Motor neuron (in vitro differentiated cells): ENCODE data around the gene LOXL1. TPM values are rescaled to one million over a fixed set of nuclear protein-coding genes. Genes with fewer than 3 reads are reported as not detected.

ENCODE experiments used
- ATAC-seq, 8 experiments: fragments of 200-7000 bp; cut with Tn5 transposase; replicated peaks in 6 of 8; 2 replicates each; pipeline ENCODE4 v1.8.0; 2021; ENCODE audit warnings: mild to moderate bottlenecking in 8 of 8, moderate library complexity in 8 of 8
- H3K27ac ChIP-seq, 2 donors: fragments of 250-450 bp; sonication (Bioruptor Pico); 2 replicates each; pipeline ENCODE4 v1.9.0; 2021; ENCODE audit warnings: antibody characterized with exemption in 2 of 2, mild to moderate bottlenecking in 2 of 2, moderate library complexity in 1 of 2
- H3K4me1 ChIP-seq, 2 donors: fragments of 250-450 bp; sonication (Bioruptor Pico); replicated peaks in 1 of 2; 2 replicates each; pipeline ENCODE4 v1.6.1; 2021; ENCODE audit warnings: antibody characterized with exemption in 2 of 2, mild to moderate bottlenecking in 2 of 2, moderate library complexity in 1 of 2
- H3K4me3 ChIP-seq, 5 donors: fragments of 250-450 bp; sonication (Bioruptor Pico); 2 replicates each; pipeline ENCODE4 v1.9.0; 2021; ENCODE audit warnings: antibody characterized with exemption in 5 of 5, mild to moderate bottlenecking in 5 of 5, moderate library complexity in 4 of 5
- WGBS, 10 experiments: fragments of 450-650 bp; shearing (Covaris generic); methylation state at CpG; one replicate each; pipeline ENCODE4 v1.0.0; 2022; 5-methylcytosine and 5-hydroxymethylcytosine counted together
- in situ Hi-C, 9 experiments: fragments of 400-800 bp; cut with MboI; loops; one replicate each; pipeline ENCODE4 v1.15.0; 2021; ENCODE audit warnings: low sequenced_read_pairs in 9 of 9, low pct_unique_long_range_greater_than_20kb in 2 of 9; ENCODE audit not compliant: unreplicated experiment in 9 of 9
- total RNA-seq, 8 experiments: library from RNA; unstranded; fragments of 300-600 nt; gene quantifications; 2 replicates each; pipeline versions ENCODE4 v1.2.3 to v1.2.4, GENCODE V29; 2022

Gene LOXL1, protein sequence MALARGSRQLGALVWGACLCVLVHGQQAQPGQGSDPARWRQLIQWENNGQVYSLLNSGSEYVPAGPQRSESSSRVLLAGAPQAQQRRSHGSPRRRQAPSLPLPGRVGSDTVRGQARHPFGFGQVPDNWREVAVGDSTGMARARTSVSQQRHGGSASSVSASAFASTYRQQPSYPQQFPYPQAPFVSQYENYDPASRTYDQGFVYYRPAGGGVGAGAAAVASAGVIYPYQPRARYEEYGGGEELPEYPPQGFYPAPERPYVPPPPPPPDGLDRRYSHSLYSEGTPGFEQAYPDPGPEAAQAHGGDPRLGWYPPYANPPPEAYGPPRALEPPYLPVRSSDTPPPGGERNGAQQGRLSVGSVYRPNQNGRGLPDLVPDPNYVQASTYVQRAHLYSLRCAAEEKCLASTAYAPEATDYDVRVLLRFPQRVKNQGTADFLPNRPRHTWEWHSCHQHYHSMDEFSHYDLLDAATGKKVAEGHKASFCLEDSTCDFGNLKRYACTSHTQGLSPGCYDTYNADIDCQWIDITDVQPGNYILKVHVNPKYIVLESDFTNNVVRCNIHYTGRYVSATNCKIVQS
- total RNA-seq, result 10 to 100 TPM in 6 of 8 experiments, 1 to 10 TPM in 2; 4.9 to 35.4 (median 15.0) TPM

DNA sequence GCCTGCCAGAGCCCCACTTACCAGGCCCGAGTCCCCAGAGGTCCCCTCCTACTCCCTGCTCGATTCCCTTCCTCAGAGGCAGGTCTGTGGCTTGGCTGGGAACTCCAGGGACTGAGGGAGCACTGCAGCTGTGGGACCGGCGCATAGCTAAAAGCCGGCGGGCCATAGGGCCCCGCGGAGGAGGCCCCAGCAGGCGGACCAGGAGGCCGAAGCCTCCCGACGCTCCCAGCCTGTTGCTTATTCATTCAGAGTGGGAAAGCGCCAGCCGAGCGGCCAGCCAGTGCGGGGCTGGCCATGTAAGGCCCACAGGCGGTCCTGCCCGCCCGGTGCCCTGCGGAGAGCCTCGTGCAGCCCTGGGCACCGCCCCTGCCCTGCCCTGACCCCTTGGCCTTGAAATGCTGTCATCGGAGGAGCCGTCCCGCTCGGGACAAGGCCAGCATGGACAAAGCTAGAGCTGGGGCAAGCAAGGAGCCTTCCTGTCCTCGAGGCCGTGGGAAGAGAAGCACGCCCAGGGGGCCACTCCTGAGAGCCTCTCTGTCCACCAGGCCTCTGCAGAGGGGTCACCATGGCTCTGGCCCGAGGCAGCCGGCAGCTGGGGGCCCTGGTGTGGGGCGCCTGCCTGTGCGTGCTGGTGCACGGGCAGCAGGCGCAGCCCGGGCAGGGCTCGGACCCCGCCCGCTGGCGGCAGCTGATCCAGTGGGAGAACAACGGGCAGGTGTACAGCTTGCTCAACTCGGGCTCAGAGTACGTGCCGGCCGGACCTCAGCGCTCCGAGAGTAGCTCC is at the start of gene LOXL1:
Gene LOXL1 (plus strand): TSS at position 244 of the 784 bp plus-strand sequence. CDS start 322 bp downstream, at position 566.
- in situ Hi-C loops, result no loop called here
- 0 to 20% (median 2%) methylated on average over 1 to 22 of the region's 47 CpGs; no CpG with 5 or more reads in 3 of the 10 experiments for WGBS, 10 experiments

DNA sequence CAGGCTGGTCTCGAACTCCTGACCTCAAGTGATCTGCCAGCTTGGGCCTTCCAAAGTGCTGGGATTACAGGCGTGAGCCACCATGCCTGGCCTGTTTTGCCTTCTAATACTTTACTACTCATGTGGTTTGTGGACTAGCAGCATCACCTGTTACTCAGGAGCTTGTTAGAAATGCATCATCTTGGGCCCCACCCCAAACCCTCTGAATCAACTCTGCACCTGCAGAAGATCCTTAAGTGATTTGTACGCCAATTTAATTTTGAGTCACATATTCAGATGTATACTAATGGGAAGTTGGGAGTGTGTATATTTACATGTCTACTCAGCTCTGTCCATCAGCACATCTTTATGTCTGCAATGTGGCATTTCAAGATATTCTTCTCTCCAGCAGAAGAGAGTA is 46.8 kb upstream of the LOXL1 start:
- no peak overlapping the region for H3K4me3 ChIP-seq
- ATAC-seq, result peak in 2 of 8 experiments; percentile 48 to 65
- in situ Hi-C loops, result no loop called here
- 20 to 100% (median 75%) methylated on average over 1 to 3 of the region's 3 CpGs; no CpG with 5 or more reads in 2 of the 10 experiments for WGBS, 10 experiments
- H3K27ac ChIP-seq, result no peak overlapping the region
- no peaks in the 10 kb centered on the region for H3K4me1 ChIP-seq

More for the DNA sequence above, at the start of gene LOXL1:
- H3K4me1 ChIP-seq, result peaks cover 52 to 75% of the 10 kb centered on the region in 2 donors
- H3K27ac ChIP-seq, result peak within 1 kb of the TSS; percentile 32 to 36
- peak within 1 kb of the TSS; percentile 25 to 43 (median 41) for H3K4me3 ChIP-seq
- ATAC-seq, result peak; percentile 48 to 75 (median 66)

DNA sequence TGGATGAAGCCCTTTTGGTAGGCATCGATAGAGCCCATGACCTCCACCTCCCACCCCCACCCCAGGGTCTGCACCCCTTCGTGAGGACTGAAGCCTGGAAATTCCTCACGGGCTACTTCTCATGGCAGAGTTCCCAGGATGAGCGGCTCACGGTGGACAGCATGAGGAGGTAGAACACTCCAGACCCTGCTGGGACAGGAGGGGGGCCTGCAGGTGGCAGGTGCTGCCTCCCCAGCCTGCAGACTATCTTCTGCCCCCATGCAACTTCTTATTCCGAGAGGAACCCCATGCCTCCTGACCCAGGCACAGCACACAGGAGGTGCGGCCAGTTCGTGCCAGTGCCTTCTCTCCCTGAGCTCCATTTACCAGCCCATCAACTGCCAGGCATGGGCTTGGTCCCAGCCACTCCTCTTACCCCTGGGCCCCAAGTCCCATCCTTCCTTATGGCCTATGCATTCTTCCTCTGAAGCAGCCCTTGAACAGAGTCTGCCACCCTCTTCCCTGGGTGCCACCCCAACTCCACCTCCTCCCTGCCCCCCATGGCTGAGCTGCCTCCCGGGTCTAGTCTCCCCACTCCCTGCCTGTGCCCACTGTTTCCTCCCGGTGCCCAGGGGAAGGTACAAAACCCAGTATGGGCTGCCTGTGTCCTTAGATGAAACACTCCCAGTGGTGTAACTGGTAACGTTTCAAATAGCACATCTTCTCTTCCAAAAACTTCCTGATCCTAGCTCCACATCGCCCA is 44.5 kb upstream of the LOXL1 start:
- H3K27ac ChIP-seq, result no peak overlapping the region
- no peak for ATAC-seq
- in situ Hi-C loops, result no loop called here
- no peak overlapping the region for H3K4me3 ChIP-seq
- WGBS, 10 experiments, result 20 to 100% (median 76%) methylated on average over 1 to 6 of the region's 12 CpGs; no CpG with 5 or more reads in 5 of the 10 experiments
- no peaks in the 10 kb centered on the region for H3K4me1 ChIP-seq

DNA sequence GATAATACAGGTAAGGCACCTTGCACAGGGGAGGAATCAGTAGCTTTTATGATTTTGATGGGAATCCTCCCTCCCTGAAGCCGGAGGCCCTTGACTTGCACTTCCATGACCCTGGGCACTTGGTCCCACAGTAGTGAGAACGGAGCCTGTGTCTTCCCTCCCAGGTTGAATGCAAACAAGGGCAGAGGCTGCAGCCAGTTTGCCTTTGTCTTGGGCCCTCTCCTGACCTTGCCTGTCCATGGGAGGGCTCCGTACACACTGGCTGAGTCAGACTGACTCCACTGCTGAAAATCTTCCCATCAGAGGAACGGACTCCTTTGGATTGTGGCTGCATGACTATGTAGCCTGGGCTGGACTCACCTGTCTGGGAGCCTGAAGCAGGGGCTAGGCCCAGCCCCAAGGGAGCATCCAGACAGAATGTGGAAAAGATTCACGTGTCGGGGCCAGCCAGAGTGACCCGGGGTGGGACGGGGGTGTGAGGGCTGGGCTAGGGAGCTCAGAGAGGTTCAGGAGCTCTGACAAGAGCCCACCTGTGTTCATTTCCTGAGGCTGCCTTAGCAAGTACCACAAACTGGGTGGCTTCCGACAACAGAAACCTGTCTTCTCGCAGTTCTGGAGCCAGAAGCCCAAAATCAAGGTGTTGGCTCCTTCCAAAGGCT is 43.4 kb upstream of the LOXL1 start:
- Histone ChIP-seq H3K27ac (no peak overlapping the region), H3K4me1 (no peaks in the 10 kb centered on the region), H3K4me3 (no peak overlapping the region)
- no peak for ATAC-seq
- in situ Hi-C loops, result no loop called here
- WGBS, 10 experiments, result 14 to 100% (median 50%) methylated on average over 1 to 9 of the region's 10 CpGs; no CpG with 5 or more reads in 3 of the 10 experiments

DNA sequence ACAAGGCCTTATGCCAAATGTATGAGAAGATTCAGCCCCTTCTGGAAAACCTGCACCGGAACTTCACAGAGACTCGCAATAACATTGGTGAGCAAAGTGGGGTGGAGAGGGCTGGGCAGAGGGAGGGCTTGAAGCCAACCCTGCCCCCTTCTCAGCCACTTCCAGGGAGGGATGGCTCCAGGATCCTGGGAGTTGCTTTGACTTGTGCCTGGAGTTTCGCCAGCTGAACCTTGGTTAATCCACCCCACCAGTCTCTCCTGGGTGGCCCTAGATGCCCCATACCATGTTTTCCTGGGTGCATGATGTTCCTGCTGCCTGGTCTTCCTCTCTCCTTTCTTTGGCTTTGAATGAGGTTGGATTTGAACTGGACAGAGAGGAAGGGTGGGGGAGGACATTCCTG is 42.1 kb upstream of the LOXL1 start:
- Histone ChIP-seq H3K4me3 (no peak overlapping the region), H3K27ac (no peak overlapping the region), H3K4me1 (peaks cover 3 to 6% of the 10 kb centered on the region in 2 donors)
- in situ Hi-C loops, result no loop called here
- 14 to 100% (median 66%) methylated on average over 1 to 2 of the region's 3 CpGs; no CpG with 5 or more reads in 4 of the 10 experiments for WGBS, 10 experiments
- no peak for ATAC-seq

DNA sequence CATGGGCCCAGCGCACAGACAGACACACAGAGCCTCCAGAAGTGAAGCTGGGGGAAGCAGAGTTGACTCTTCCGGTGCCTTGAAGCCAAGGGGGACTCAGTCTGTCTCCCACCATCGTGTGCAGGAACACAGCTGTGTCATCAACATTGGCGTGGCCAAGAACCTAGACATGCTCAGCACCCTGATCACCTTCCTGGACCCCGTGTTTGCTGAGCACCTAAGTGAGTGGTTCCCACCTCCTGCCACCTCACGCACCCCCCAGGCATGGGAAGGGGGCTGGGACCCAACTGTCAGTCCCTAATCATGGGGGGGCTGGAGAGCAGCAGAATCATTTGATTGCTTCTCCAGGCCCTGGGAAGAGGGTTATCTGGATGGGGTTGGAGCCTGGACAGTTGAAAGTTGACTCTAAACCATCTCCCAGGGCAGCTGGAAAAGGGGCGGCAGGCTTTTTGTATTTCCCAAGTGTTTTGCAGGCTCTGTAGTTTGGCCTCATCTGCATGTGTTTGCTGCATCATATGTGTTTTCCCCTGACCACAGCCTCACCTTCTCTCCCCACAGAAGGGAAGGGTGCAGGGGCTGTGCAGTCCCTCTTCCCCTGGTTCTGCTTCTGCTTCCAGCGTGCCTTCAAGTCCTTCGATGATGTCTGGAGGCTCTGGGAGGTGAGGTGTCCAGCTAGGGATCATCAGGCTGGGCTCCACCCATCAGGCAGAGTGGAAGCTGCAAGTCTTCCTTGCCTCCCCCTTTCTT is 40.1 kb upstream of the LOXL1 start:
- 50 to 80% (median 62%) methylated on average over 1 to 5 of the region's 9 CpGs; no CpG with 5 or more reads in 4 of the 10 experiments for WGBS, 10 experiments
- H3K4me3 ChIP-seq, result no peak overlapping the region
- in situ Hi-C loops, result no loop called here
- no peak overlapping the region for H3K27ac ChIP-seq
- no peak for ATAC-seq
- H3K4me1 ChIP-seq, result peaks cover 13 to 14% of the 10 kb centered on the region in 2 donors

DNA sequence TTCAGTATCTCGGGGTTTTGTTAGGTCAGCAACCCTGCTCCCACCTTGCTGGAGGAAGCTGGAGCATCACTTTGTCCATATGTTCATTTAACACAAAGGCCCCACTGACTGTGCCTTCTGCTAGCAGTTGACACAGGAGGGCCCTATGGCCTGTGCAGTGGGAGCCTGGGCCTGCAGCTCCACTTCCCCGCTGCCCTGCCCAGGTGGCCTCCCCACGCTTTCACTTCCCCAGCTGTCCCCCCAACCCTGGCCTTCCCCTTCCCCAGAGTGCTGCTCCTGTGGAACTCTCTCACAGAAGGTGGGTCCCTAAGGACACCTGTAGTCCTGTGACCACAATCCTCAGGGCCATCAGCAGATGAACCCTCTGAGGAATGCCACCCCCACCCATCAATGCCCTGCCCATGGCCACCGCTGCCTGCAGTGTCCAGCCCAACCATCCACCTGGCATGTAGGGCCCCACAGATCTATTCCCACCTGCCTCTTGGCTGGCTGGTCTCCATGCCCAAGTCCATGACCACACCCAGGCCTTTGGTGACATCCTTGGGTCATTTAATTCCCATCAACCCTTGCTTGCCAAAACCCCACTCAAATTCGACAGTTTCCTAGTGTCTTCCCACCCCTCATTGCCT is 39.4 kb upstream of the LOXL1 start:
- 57 to 79% (median 67%) methylated on average over 1 to 2 of the region's 5 CpGs; no CpG with 5 or more reads in 7 of the 10 experiments for WGBS, 10 experiments
- Histone ChIP-seq H3K4me1 (peaks cover 13 to 14% of the 10 kb centered on the region in 2 donors), H3K4me3 (no peak overlapping the region), H3K27ac (no peak overlapping the region)
- in situ Hi-C loops, result no loop called here
- ATAC-seq, result no peak

DNA sequence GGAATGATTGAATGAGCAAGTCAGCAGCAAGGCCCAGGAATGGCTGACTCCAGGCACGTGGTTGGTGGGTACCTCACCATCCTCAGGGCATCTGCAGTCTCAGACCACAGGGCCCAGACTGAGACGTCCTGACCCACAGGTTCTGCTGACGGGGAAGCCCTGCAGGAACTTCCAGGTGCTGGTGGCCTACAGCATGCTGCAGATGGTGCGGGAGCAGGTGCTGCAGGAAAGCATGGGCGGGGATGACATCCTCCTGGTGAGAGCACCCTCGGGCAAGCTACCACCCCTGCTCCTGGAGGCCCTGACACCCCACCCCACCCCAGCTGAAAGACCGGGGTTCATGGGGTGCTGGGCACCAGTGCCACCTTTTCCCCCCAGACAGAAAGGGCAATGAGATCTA is 38.8 kb upstream of the LOXL1 start:
- H3K4me3 ChIP-seq, result no peak overlapping the region
- peaks cover 13 to 14% of the 10 kb centered on the region in 2 donors for H3K4me1 ChIP-seq
- in situ Hi-C loops, result no loop called here
- no peak overlapping the region for H3K27ac ChIP-seq
- ATAC-seq, result no peak
- WGBS, 10 experiments, result 0% methylated on average over 1 of the region's 7 CpGs; no CpG with 5 or more reads in 9 of the 10 experiments

DNA sequence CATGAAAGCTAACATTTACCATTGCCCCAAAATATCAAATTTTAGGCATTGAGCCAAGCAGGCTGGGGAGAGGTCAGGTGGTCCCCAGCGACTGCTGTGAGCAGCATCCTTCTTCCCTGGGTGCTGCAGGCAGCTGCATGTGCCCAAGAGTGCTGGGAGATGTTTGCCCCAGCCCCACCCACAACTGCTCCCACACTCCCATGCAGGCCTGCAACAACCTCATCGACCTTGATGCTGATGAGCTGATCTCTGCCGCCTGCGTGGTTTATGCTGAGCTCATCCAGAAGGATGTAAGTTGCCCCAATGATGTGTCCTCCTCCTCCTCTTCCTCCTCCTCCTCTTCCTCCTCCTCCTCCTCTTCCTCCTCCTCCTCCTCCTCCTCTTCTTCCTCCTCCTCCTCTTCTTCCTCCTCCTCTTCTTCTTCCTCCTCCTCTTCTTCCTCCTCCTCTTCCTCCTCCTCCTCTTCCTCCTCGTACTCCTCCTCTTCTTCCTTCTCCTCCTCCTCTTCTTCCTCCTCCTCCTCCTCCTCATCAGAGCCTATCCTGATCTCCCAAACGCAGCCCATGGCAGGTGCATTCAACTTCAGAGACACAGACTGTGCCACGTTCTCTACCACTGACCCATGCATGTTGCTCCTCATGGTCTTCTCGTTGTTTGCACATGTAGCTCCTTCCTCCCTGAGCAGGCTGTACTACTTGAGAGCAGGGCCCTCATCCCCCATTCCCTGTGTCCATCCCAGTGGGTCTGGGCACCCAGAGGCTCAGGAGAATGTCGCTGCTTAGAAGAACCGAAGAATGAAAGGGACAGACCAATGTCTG is 37.8 kb upstream of the LOXL1 start:
- H3K4me1 ChIP-seq, result peaks cover 13 to 14% of the 10 kb centered on the region in 2 donors
- no peak overlapping the region for H3K27ac ChIP-seq
- ATAC-seq, result peak in 4 of 8 experiments; percentile 25 to 61 (median 41)
- WGBS, 10 experiments, result 74 to 93% (median 88%) methylated on average over 2 to 3 of the region's 10 CpGs; no CpG with 5 or more reads in 6 of the 10 experiments
- H3K4me3 ChIP-seq, result no peak overlapping the region
- in situ Hi-C loops, result no loop called here

DNA sequence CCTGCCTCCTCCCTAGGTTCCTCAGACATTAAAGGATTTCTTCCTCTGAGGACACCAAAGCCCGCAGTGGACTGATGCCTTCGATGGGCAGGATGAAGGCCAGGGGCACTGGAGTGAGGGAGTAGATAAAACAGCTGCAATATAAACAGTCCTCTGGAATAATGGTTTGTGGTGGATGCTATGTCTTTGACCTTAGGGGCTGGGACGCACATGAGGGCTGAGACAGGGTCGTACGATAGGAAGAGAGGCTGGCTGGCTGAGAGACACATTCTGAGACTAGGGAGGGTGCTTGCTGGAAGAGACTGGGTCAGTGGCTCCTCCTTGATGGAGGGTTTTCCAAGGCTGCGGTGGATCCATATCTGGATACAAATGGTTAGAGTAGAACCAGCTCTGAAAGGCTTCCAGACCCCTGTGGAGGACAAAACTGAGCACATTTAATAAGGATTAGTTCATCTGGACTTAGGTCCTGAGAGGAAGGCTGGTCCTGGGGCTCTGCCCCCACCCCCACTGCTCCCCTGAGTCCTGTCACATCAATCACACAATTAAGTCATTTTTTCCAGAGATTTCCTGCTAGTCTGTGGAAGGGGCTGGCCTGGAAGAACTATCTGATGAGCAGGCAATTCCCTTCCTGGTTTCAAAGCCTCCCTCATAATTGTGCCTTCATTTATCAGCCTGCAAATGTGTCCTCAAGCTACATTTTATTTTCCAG is 37.1 kb upstream of the LOXL1 start:
- in situ Hi-C loops, result no loop called here
- Histone ChIP-seq H3K4me1 (peaks cover 13 to 14% of the 10 kb centered on the region in 2 donors), H3K4me3 (no peak overlapping the region), H3K27ac (no peak overlapping the region)
- peak in 4 of 8 experiments; percentile 23 to 69 (median 54) for ATAC-seq
- 13 to 87% (median 85%) methylated on average over 2 to 5 of the region's 6 CpGs; no CpG with 5 or more reads in 3 of the 10 experiments for WGBS, 10 experiments
